Glutamatergic neuron (in vitro differentiated cells): ENCODE measurements around the gene RRP15. TPM values are rescaled to one million over a fixed set of nuclear protein-coding genes. Genes with fewer than 3 reads are reported as not detected.
A peak's percentile ranks its signal among the peaks of the same experiment; 100 is the strongest.

Experiments used
- DNase-seq: peaks from one replicate; pipeline ENCODE4 v3.0.0; 2022
- H3K27ac Mint-ChIP-seq: one replicate; pipeline ENCODE4 v1.8.0; 2020; ENCODE audit warnings: mild to moderate bottlenecking, mixed read lengths, inconsistent platforms; ENCODE audit not compliant: unreplicated experiment
- H3K27me3 Mint-ChIP-seq: one replicate; pipeline ENCODE4 v1.8.0; 2020; ENCODE audit warnings: mild to moderate bottlenecking, moderate library complexity, mixed read lengths, inconsistent platforms; ENCODE audit not compliant: unreplicated experiment
- H3K36me3 Mint-ChIP-seq: one replicate; pipeline ENCODE4 v1.8.0; 2020; ENCODE audit warnings: mild to moderate bottlenecking, mixed read lengths, inconsistent platforms; ENCODE audit not compliant: unreplicated experiment
- H3K4me1 Mint-ChIP-seq: one replicate; pipeline ENCODE4 v1.8.0; 2020; ENCODE audit warnings: mild to moderate bottlenecking, low read depth, mixed read lengths, inconsistent platforms; ENCODE audit not compliant: unreplicated experiment
- H3K4me3 Mint-ChIP-seq: one replicate; pipeline ENCODE4 v1.8.0; 2020; ENCODE audit warnings: mild to moderate bottlenecking, mixed read lengths, inconsistent platforms; ENCODE audit not compliant: unreplicated experiment
- H3K9me3 Mint-ChIP-seq: one replicate; pipeline ENCODE4 v1.8.0; 2020; ENCODE audit warnings: mild to moderate bottlenecking, moderate library complexity, mixed read lengths, inconsistent platforms; ENCODE audit not compliant: unreplicated experiment
- total RNA-seq: library from RNA; stranded (reverse); fragmentation: NEBNext Ultra II Directional; extraction: Animal tissue kit (Norgen Biotek cat#: 25700); gene quantifications from one replicate; pipeline ENCODE4 v1.2.1, GENCODE V29; 2021; ENCODE audit not compliant: unreplicated experiment
- TF ChIP-seq, protein P1 (sequence below): fragments of 200-600 bp; sonication (generic); IDR thresholded peaks from one replicate; pipeline ENCODE4 v1.5.0; 2021; ENCODE audit not compliant: partially characterized antibody, unreplicated experiment

Gene RRP15
- total RNA-seq, 1 donor from 2014 or later: 18.0 TPM

- Mint-ChIP-seq H3K36me3 (no peaks in the 10 kb centered on the region), H3K4me1 (peaks cover 21% of the 10 kb centered on the region), H3K9me3 (peaks cover 2% of the 10 kb centered on the region), H3K27ac (peak overlapping the region; percentile 63), H3K27me3 (no peaks in the 10 kb centered on the region), H3K4me3 (no peak overlapping the region)
- peak; percentile 58 for DNase-seq
- TF ChIP-seq, protein P1, sequence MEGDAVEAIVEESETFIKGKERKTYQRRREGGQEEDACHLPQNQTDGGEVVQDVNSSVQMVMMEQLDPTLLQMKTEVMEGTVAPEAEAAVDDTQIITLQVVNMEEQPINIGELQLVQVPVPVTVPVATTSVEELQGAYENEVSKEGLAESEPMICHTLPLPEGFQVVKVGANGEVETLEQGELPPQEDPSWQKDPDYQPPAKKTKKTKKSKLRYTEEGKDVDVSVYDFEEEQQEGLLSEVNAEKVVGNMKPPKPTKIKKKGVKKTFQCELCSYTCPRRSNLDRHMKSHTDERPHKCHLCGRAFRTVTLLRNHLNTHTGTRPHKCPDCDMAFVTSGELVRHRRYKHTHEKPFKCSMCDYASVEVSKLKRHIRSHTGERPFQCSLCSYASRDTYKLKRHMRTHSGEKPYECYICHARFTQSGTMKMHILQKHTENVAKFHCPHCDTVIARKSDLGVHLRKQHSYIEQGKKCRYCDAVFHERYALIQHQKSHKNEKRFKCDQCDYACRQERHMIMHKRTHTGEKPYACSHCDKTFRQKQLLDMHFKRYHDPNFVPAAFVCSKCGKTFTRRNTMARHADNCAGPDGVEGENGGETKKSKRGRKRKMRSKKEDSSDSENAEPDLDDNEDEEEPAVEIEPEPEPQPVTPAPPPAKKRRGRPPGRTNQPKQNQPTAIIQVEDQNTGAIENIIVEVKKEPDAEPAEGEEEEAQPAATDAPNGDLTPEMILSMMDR: no peak
Observed at GRCh38 chr1:218304281-218305039, 19.4 kb downstream of the RRP15 start.

DNA sequence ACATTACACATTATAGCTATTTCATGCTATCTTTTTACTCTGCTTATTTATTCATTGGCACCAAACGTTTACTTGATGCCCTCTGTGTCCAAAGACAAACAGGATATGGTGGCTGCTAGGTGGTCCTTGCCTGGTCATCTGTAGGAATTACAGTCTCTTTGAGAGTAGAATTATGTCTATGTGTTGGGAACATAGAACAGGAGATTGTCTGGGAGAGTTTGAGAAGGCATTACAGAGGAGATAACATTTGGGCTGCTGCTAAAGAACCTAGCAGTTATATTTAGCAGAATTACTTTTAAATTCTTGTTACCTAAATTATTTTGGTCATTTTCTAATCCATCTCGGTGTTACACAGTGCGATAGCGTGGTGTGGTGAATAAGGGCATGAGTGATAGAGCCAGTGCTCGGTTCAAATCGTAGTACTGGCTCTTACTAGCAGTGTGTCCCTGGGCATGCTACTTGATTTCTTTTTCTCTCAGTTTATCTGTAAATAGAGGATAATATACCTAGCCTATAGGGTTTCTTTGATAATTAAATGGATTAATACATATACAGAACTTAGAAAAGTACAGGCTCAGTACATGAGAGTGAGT, 20.5 kb downstream of the RRP15 start:
- Mint-ChIP-seq H3K27me3 (no peaks in the 10 kb centered on the region), H3K9me3 (peaks cover 2% of the 10 kb centered on the region), H3K27ac (peak overlapping the region; percentile 63), H3K36me3 (no peaks in the 10 kb centered on the region), H3K4me3 (no peak overlapping the region), H3K4me1 (peaks cover 18% of the 10 kb centered on the region)
- DNase-seq: no peak
- TF ChIP-seq, protein P1: no peak

DNA sequence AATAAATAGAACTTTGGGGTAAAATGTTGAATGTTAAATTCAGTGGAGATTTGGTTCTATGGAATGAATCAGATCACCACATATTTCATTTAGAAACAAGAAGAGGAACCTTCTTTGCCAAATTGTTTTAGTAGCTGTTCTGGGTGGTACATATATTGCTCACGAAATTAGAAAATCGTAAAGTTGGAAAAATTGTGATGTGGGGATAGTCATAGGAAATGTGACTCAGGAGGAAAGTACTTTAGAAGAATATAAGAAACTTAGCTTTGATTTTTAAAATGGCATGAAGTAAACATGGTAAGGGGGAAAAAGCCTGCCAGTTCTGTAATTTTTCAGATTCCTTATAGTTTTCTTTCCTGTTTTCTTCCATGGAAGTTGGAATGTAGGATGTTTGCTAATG, 27.4 kb downstream of the RRP15 start:
- TF ChIP-seq, protein P1: no peak
- Mint-ChIP-seq H3K36me3 (peaks cover 6% of the 10 kb centered on the region), H3K4me1 (peaks cover 2% of the 10 kb centered on the region), H3K9me3 (no peaks in the 10 kb centered on the region), H3K27ac (no peak overlapping the region), H3K4me3 (no peak overlapping the region), H3K27me3 (no peaks in the 10 kb centered on the region)
- DNase-seq: no peak

GRCh38 chr1:218314316-218314715, 29.2 kb downstream of the RRP15 start:
- H3K27me3 Mint-ChIP-seq: no peaks in the 10 kb centered on the region
- no peak overlapping the region for H3K27ac Mint-ChIP-seq
- no peaks in the 10 kb centered on the region for H3K9me3 Mint-ChIP-seq
- H3K36me3 Mint-ChIP-seq: peaks cover 6% of the 10 kb centered on the region
- H3K4me3 Mint-ChIP-seq: no peak overlapping the region
- no peak for DNase-seq
- H3K4me1 Mint-ChIP-seq: peaks cover 2% of the 10 kb centered on the region
- TF ChIP-seq, protein P1: no peak

DNA sequence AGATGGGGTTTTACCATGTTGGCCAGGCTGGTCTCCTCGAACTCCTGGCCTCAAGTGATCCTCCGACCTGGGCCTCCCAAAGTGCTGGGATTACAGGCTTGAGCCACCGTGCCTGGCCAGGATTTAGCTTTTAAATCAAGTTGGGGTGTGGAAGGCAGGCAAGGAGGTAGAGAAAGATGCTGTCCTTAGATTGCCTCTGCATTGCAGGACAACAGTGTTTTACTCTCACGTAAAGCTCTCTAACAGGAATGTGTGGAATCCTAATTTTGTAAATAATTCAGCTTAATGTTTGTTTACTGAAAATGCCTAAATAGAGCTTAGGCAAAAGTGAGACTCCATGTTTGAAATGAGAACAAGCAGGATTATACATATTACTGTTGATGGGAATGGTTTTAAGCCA, 30.5 kb downstream of the RRP15 start:
- TF ChIP-seq, protein P1: no peak
- DNase-seq: no peak
- Mint-ChIP-seq H3K4me1 (peaks cover 2% of the 10 kb centered on the region), H3K4me3 (no peak overlapping the region), H3K27ac (no peak overlapping the region), H3K9me3 (no peaks in the 10 kb centered on the region), H3K27me3 (no peaks in the 10 kb centered on the region), H3K36me3 (peaks cover 6% of the 10 kb centered on the region)
